SK-N-SH treated with all-trans-retinoic acid at 6 μM for 48 hours (cell line): ENCODE results near the gene NCF2.
A peak's percentile ranks its signal among the peaks of the same experiment; 100 is the strongest.

ENCODE experiments used
- ATAC-seq: fragments of 200-7000 bp; cut with Tn5 transposase; 3 replicates; pipeline ENCODE4 v1.9.1; 2020; ENCODE audit warnings: mild to moderate bottlenecking, moderate library complexity
- ARNTL ChIP-seq: fragments of 450-650 bp; formaldehyde crosslinking; IDR thresholded peaks from 2 replicates; pipeline ENCODE4 v1.5.0; 2020; ENCODE audit warnings: low read depth, mild to moderate bottlenecking, moderate library complexity, borderline replicate concordance
- BACH2 ChIP-seq: fragments of 250-450 bp; sonication (Bioruptor Pico); IDR thresholded peaks from 2 replicates; pipeline ENCODE4 v1.9.0; 2021; ENCODE audit warnings: mild to moderate bottlenecking, borderline replicate concordance
- CREB5 ChIP-seq: fragments of 250-450 bp; sonication (Bioruptor Pico); IDR thresholded peaks from 2 replicates; pipeline ENCODE4 v1.5.1; 2020; ENCODE audit warnings: low read depth, mild to moderate bottlenecking, moderate library complexity
- CSDC2 ChIP-seq: fragments of 250-450 bp; sonication (Bioruptor Pico); IDR thresholded peaks from 2 replicates; pipeline ENCODE4 v1.5.0; 2020; ENCODE audit warnings: mild to moderate bottlenecking, moderate library complexity
- CSRNP3 ChIP-seq: fragments of 250-450 bp; sonication (Bioruptor Pico); IDR thresholded peaks from 2 replicates; pipeline ENCODE4 v1.5.1; 2021; ENCODE audit warnings: mild to moderate bottlenecking, moderate library complexity
- ESRRG ChIP-seq: fragments of 250-450 bp; sonication (Bioruptor Pico); IDR thresholded peaks from 2 replicates; pipeline ENCODE4 v1.6.1; 2021; ENCODE audit warnings: mild to moderate bottlenecking
- GLIS3 ChIP-seq: fragments of 250-450 bp; sonication (Bioruptor Pico); IDR thresholded peaks from 2 replicates; pipeline ENCODE4 v1.5.0; 2020; ENCODE audit warnings: mild to moderate bottlenecking, moderate library complexity
- ISL1 ChIP-seq: fragments of 250-450 bp; sonication (Bioruptor Pico); IDR thresholded peaks from 2 replicates; pipeline ENCODE4 v2.1.2; 2022; ENCODE audit warnings: mild to moderate bottlenecking, moderate library complexity
- OSR1 ChIP-seq: fragments of 250-450 bp; sonication (Bioruptor Pico); IDR thresholded peaks from 2 replicates; pipeline ENCODE4 v1.8.0; 2022; ENCODE audit warnings: moderate library complexity, mild to moderate bottlenecking, inconsistent platforms
- PATZ1 ChIP-seq: fragments of 250-450 bp; sonication (Bioruptor Pico); IDR thresholded peaks from 2 replicates; pipeline ENCODE4 v1.8.0; 2020; ENCODE audit warnings: mild to moderate bottlenecking, moderate library complexity, borderline replicate concordance
- POU6F1 ChIP-seq: fragments of 250-450 bp; sonication (Bioruptor Pico); IDR thresholded peaks from 2 replicates; pipeline ENCODE4 v1.8.0; 2021; ENCODE audit warnings: low read depth, mild to moderate bottlenecking, moderate library complexity, borderline replicate concordance
- PPARA ChIP-seq: fragments of 250-450 bp; sonication (Bioruptor Pico); IDR thresholded peaks from 2 replicates; pipeline ENCODE4 v1.5.0; 2020; ENCODE audit warnings: mild to moderate bottlenecking, borderline replicate concordance
- RARB ChIP-seq: fragments of 250-450 bp; sonication (Bioruptor Pico); IDR thresholded peaks from 2 replicates; pipeline ENCODE4 v1.8.0; 2021; ENCODE audit warnings: mild to moderate bottlenecking, moderate library complexity
- SNAI2 ChIP-seq: fragments of 250-450 bp; sonication (Bioruptor Pico); IDR thresholded peaks from 2 replicates; pipeline ENCODE4 v1.5.0; 2020; ENCODE audit warnings: mild to moderate bottlenecking, moderate library complexity
- TCF4 ChIP-seq: fragments of 250-450 bp; sonication (Bioruptor Pico); IDR thresholded peaks from 2 replicates; pipeline ENCODE4 v1.8.0; 2021; ENCODE audit warnings: mild to moderate bottlenecking, moderate library complexity, borderline replicate concordance
- TOX ChIP-seq: fragments of 250-450 bp; sonication (Bioruptor Pico); IDR thresholded peaks from 2 replicates; pipeline ENCODE4 v1.8.0; 2021; ENCODE audit warnings: mild to moderate bottlenecking, moderate library complexity, borderline replicate concordance
- TSHZ2 ChIP-seq: fragments of 250-450 bp; sonication (Bioruptor Pico); IDR thresholded peaks from 2 replicates; pipeline ENCODE4 v1.5.0; 2020; ENCODE audit warnings: mild to moderate bottlenecking, moderate library complexity
- ZC3H10 ChIP-seq: fragments of 250-450 bp; sonication (Bioruptor Pico); IDR thresholded peaks from 2 replicates; pipeline ENCODE4 v1.5.1; 2021; ENCODE audit warnings: mild to moderate bottlenecking, moderate library complexity
- ZFP3 ChIP-seq: fragments of 250-450 bp; sonication (Bioruptor Pico); IDR thresholded peaks from 2 replicates; pipeline ENCODE4 v1.5.0; 2020; ENCODE audit warnings: mild to moderate bottlenecking, moderate library complexity
- ZFP30 ChIP-seq: fragments of 450-650 bp; formaldehyde crosslinking; IDR thresholded peaks from 2 replicates; pipeline ENCODE4 v1.5.0; 2022; ENCODE audit warnings: mild to moderate bottlenecking, moderate library complexity
- ZNF565 ChIP-seq: fragments of 450-650 bp; formaldehyde crosslinking; conservative IDR thresholded peaks from 2 replicates; pipeline ENCODE4 v1.5.0; 2020; ENCODE audit warnings: low read depth, mild to moderate bottlenecking, moderate library complexity
- ZNF70 ChIP-seq: fragments of 450-650 bp; formaldehyde crosslinking; IDR thresholded peaks from 2 replicates; pipeline ENCODE4 v1.5.0; 2020; ENCODE audit warnings: mild to moderate bottlenecking, moderate library complexity
- ZNF8 ChIP-seq: fragments of 450-650 bp; formaldehyde crosslinking; IDR thresholded peaks from 2 replicates; pipeline ENCODE4 v1.5.0; 2020; ENCODE audit warnings: mild to moderate bottlenecking, moderate library complexity

Gene NCF2

GRCh38 chr1:183598386-183598785 is 8.1 kb upstream of the NCF2 start:
- peak; percentile 59 for ATAC-seq
- TF ChIP-seq RARB (CRISPR knock-in tag), result no peak
- no peak for TF ChIP-seq TSHZ2 (CRISPR knock-in tag)
- TF ChIP-seq OSR1 (CRISPR knock-in tag), result no peak
- TF ChIP-seq GLIS3, result no peak
- TF ChIP-seq ISL1, result no peak
- no peak for TF ChIP-seq ZNF8 (CRISPR knock-in tag)
- no peak for TF ChIP-seq ZNF565
- TF ChIP-seq ZFP3, result no peak
- no peak for TF ChIP-seq ZNF70 (CRISPR knock-in tag)
- no peak for TF ChIP-seq CSDC2 (CRISPR knock-in tag)
- TF ChIP-seq CREB5 (CRISPR knock-in tag), result no peak
- TF ChIP-seq ARNTL, result no peak
- TF ChIP-seq ZFP30 (CRISPR knock-in tag), result no peak
- no peak for TF ChIP-seq ZC3H10 (CRISPR knock-in tag)
- TF ChIP-seq TOX (CRISPR knock-in tag), result no peak
- no peak for TF ChIP-seq POU6F1 (CRISPR knock-in tag)
- no peak for TF ChIP-seq ESRRG (CRISPR knock-in tag)

GRCh38 chr1:183597656-183598347 is 7.5 kb upstream of the NCF2 start:
- TF ChIP-seq ZFP3, result no peak
- TF ChIP-seq PATZ1, result no peak
- TF ChIP-seq TOX (CRISPR knock-in tag), result no peak
- no peak for TF ChIP-seq ISL1
- no peak for TF ChIP-seq BACH2
- no peak for TF ChIP-seq ARNTL
- no peak for TF ChIP-seq ZC3H10 (CRISPR knock-in tag)
- no peak for TF ChIP-seq PPARA (CRISPR knock-in tag)
- TF ChIP-seq ZNF8 (CRISPR knock-in tag), result no peak
- no peak for TF ChIP-seq CSDC2 (CRISPR knock-in tag)
- TF ChIP-seq OSR1 (CRISPR knock-in tag), result no peak
- TF ChIP-seq, all 23 proteins: peak for 0
- ATAC-seq, result peak; percentile 51

- ATAC-seq, result no peak
- TF ChIP-seq SNAI2 (CRISPR knock-in tag), result no peak
- no peak for TF ChIP-seq ESRRG (CRISPR knock-in tag)
- no peak for TF ChIP-seq ZNF70 (CRISPR knock-in tag)
- no peak for TF ChIP-seq ARNTL
- no peak for TF ChIP-seq CSDC2 (CRISPR knock-in tag)
- no peak for TF ChIP-seq ZNF8 (CRISPR knock-in tag)
- TF ChIP-seq TOX (CRISPR knock-in tag), result no peak
- TF ChIP-seq OSR1 (CRISPR knock-in tag), result no peak
- no peak for TF ChIP-seq ZNF565
- no peak for TF ChIP-seq CSRNP3 (CRISPR knock-in tag)
- TF ChIP-seq ISL1, result no peak
- no peak for TF ChIP-seq TCF4 (CRISPR knock-in tag)
- no peak for TF ChIP-seq PPARA (CRISPR knock-in tag)
- no peak for TF ChIP-seq CREB5 (CRISPR knock-in tag)
- TF ChIP-seq ZFP30 (CRISPR knock-in tag), result no peak
- TF ChIP-seq ZC3H10 (CRISPR knock-in tag), result no peak
- no peak for TF ChIP-seq PATZ1
- TF ChIP-seq GLIS3, result no peak
Observed at GRCh38 chr1:183596500-183596899, 6.2 kb upstream of the NCF2 start.
